HCT116 (cell line): ENCODE measurements around the gene ACOT11. TPM values are rescaled to one million over a fixed set of nuclear protein-coding genes. Genes with fewer than 3 reads are reported as not detected.

Source experiments
- ATAC-seq: fragments of 200-7000 bp; cut with Tn5 transposase; 2 replicates; pipeline ENCODE4 v1.9.1; 2020; ENCODE audit warnings: mild to moderate bottlenecking, moderate library complexity
- BruUV-seq: library from RNA; stranded (reverse); fragments of 400-500 nt; replicated peaks from 2 replicates; lab custom pipeline; 2021; lab: Mats Ljungman, UMichigan
- CTCF ChIA-PET: fragments of 300-600 bp; sonication (Branson Sonifier 250); formaldehyde crosslinking; loops from one replicate; lab custom pipeline; 2021; ENCODE audit warnings: antibody characterized with exemption; lab: Charles Lee
- POLR2A ChIA-PET: fragments of 300-600, 350-600 bp; sonication (Branson Sonifier 250); formaldehyde crosslinking; loops from one replicate; lab custom pipeline; 2021; ENCODE audit warnings: antibody characterized with exemption; lab: Charles Lee
- RAD21 ChIA-PET, 2 experiments: fragments of 300-600 bp; sonication (Branson Sonifier 250); formaldehyde crosslinking; loops; one replicate each; lab custom pipeline; 2023; ENCODE audit warnings: low total read pairs in 2 of 2; ENCODE audit not compliant: uncharacterized antibody in 2 of 2, unreplicated experiment in 2 of 2, low non-redundant PET in 1 of 2; lab: Charles Lee
- DNase-seq: peaks from one replicate; pipeline ENCODE4 v3.0.0-alpha.2; 2010; ENCODE audit warnings: low read depth, low spot score
- H2AFZ ChIP-seq: fragments of 200-600 bp; shearing (Covaris generic), sonication (generic); 2 replicates; pipeline ENCODE4 v1.6.1; 2017; ENCODE audit warnings: low read depth, mixed run types, mixed read lengths, antibody characterized with exemption, low read length; ENCODE audit not compliant: poor library complexity, severe bottlenecking
- H3K27ac ChIP-seq: 2 replicates; pipeline ENCODE4 v1.5.1; 2012; ENCODE audit warnings: low read depth, low read length
- H3K27me3 ChIP-seq: fragments of 200-600 bp; sonication (generic); 2 replicates; pipeline ENCODE4 v1.6.1; 2016; ENCODE audit warnings: mixed run types, low read length, mixed read lengths; ENCODE audit not compliant: insufficient read depth
- H3K36me3 ChIP-seq, 2 experiments: fragments of 200-500 bp in 1 of 2; fragments of 200-600 bp in 1 of 2; sonication (Bioruptor generic) in 1 of 2; sonication (generic) in 1 of 2; 2 replicates each; pipeline versions ENCODE4 v1.5.1 to v1.6.1; 2014 to 2016; ENCODE audit warnings: low read length in 2 of 2, inconsistent platforms in 1 of 2, mixed read lengths in 1 of 2, mixed run types in 1 of 2; ENCODE audit not compliant: insufficient read depth in 2 of 2, control insufficient read depth in 1 of 2
- H3K4me1 ChIP-seq, 2 experiments: fragments of 200-600 bp in 1 of 2; sonication (generic) in 1 of 2; 2 replicates each; pipeline versions ENCODE4 v1.5.1 to v1.6.1; 2012 to 2017; ENCODE audit warnings: low read length in 2 of 2, inconsistent platforms in 1 of 2, mild to moderate bottlenecking in 1 of 2, mixed read lengths in 1 of 2, mixed run types in 1 of 2, moderate library complexity in 1 of 2; ENCODE audit not compliant: insufficient read depth in 2 of 2, control insufficient read depth in 1 of 2
- H3K4me2 ChIP-seq: fragments of 200-600 bp; sonication (generic); 2 replicates; pipeline ENCODE4 v1.6.1; 2017; ENCODE audit warnings: mixed run types, low read length, mixed read lengths
- H3K4me3 ChIP-seq, 2 experiments: fragments of 200-600 bp in 1 of 2; sonication (generic) in 1 of 2; replicated peaks in 1 of 2; 2 replicates each; pipeline ENCODE4 v1.5.1; 2011 to 2016; ENCODE audit warnings: low read length in 2 of 2, control low read depth in 1 of 2, low read depth in 1 of 2, mild to moderate bottlenecking in 1 of 2, mixed read lengths in 1 of 2, mixed run types in 1 of 2
- H3K79me2 ChIP-seq: fragments of 200-600 bp; sonication (generic); 2 replicates; pipeline ENCODE4 v1.6.1; 2017; ENCODE audit warnings: mild to moderate bottlenecking, mixed run types, low read length, moderate library complexity, mixed read lengths; ENCODE audit not compliant: insufficient read depth
- H3K9ac ChIP-seq: fragments of 200-600 bp; sonication (generic); 2 replicates; pipeline ENCODE4 v1.6.1; 2016; ENCODE audit warnings: low read length, mixed read lengths
- H3K9me2 ChIP-seq: fragments of 200-600 bp; sonication (generic), shearing (Covaris generic); 2 replicates; pipeline ENCODE4 v1.6.1; 2017; ENCODE audit warnings: mixed run types, mild to moderate bottlenecking, moderate library complexity; ENCODE audit not compliant: insufficient read depth
- H3K9me3 ChIP-seq, 2 experiments: fragments of 200-500 bp in 1 of 2; fragments of 200-600 bp in 1 of 2; sonication (Bioruptor generic) in 1 of 2; sonication (generic) in 1 of 2; 2 replicates each; pipeline ENCODE4 v1.6.1; 2014 to 2017; ENCODE audit warnings: low read length in 2 of 2, mixed read lengths in 2 of 2, inconsistent platforms in 1 of 2, low read depth in 1 of 2, mild to moderate bottlenecking in 1 of 2, mixed run types in 1 of 2, moderate library complexity in 1 of 2; ENCODE audit not compliant: control insufficient read depth in 1 of 2, insufficient read depth in 1 of 2
- H4K20me1 ChIP-seq: fragments of 200-600 bp; sonication (generic), shearing (Covaris generic); 2 replicates; pipeline ENCODE4 v1.6.1; 2017; ENCODE audit warnings: mixed run types, mild to moderate bottlenecking, moderate library complexity; ENCODE audit not compliant: insufficient read depth
- CBX3 ChIP-seq: IDR thresholded peaks from 2 replicates; pipeline ENCODE4 v1.6.1; 2012; ENCODE audit warnings: low read depth
- CEBPB ChIP-seq: IDR thresholded peaks from 2 replicates; pipeline ENCODE4 v1.6.1; 2012; ENCODE audit warnings: low read depth
- EGR1 ChIP-seq: IDR thresholded peaks from 2 replicates; pipeline ENCODE4 v1.6.1; 2012; ENCODE audit warnings: low read depth
- EZH2phosphoT487 ChIP-seq: fragments of 200-600 bp; IDR thresholded peaks from 2 replicates; pipeline ENCODE4 v1.6.1; 2018; ENCODE audit warnings: antibody characterized with exemption, borderline replicate concordance
- POLR2AphosphoS5 ChIP-seq: IDR thresholded peaks from 2 replicates; pipeline ENCODE4 v1.6.1; 2011; ENCODE audit warnings: mild to moderate bottlenecking, low read depth, low read length, moderate library complexity
- RAD21 ChIP-seq: IDR thresholded peaks from 2 replicates; pipeline ENCODE4 v1.6.1; 2012; ENCODE audit warnings: low read depth, mild to moderate bottlenecking
- SIN3A ChIP-seq: IDR thresholded peaks from 2 replicates; pipeline ENCODE4 v1.6.1; 2012; ENCODE audit warnings: low read depth
- SRF ChIP-seq: IDR thresholded peaks from 2 replicates; pipeline ENCODE4 v1.6.1; 2012; ENCODE audit warnings: low read depth
- TCF7L2 ChIP-seq: IDR thresholded peaks from 2 replicates; pipeline ENCODE4 v1.7.0; 2011; ENCODE audit warnings: borderline replicate concordance, inconsistent platforms; ENCODE audit not compliant: insufficient read depth, insufficient read length; ENCODE audit errors: extremely low read depth
- ZFX ChIP-seq: fragments of 450-650 bp; IDR thresholded peaks from 2 replicates; pipeline ENCODE4 v1.6.1; 2017
- intact Hi-C: fragments of 100-400 bp; cut with micrococcal nuclease; formaldehyde crosslinking; loops from 2 replicates; pipeline ENCODE4 v1.10.0; 2022
- total RNA-seq: library from RNA; stranded (reverse); gene quantifications from one replicate; pipeline ENCODE4 v1.2.1, GENCODE V29; 2021; ENCODE audit not compliant: unreplicated experiment
- TF ChIP-seq, protein P1 (sequence below): IDR thresholded peaks from 2 replicates; pipeline ENCODE4 v1.6.1; 2012
- TF ChIP-seq, protein P2 (sequence below): IDR thresholded peaks from 2 replicates; pipeline ENCODE4 v1.6.1; 2011; ENCODE audit warnings: mild to moderate bottlenecking, low read length, moderate library complexity; ENCODE audit not compliant: insufficient replicate concordance; ENCODE audit errors: extremely low read depth

The ACOT11 gene
- total RNA-seq, 1 experiment from 2014 or later: 31.1 TPM

- TF ChIP-seq, protein P1, sequence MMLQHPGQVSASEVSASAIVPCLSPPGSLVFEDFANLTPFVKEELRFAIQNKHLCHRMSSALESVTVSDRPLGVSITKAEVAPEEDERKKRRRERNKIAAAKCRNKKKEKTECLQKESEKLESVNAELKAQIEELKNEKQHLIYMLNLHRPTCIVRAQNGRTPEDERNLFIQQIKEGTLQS: no peak
- TF ChIP-seq, protein P2, sequence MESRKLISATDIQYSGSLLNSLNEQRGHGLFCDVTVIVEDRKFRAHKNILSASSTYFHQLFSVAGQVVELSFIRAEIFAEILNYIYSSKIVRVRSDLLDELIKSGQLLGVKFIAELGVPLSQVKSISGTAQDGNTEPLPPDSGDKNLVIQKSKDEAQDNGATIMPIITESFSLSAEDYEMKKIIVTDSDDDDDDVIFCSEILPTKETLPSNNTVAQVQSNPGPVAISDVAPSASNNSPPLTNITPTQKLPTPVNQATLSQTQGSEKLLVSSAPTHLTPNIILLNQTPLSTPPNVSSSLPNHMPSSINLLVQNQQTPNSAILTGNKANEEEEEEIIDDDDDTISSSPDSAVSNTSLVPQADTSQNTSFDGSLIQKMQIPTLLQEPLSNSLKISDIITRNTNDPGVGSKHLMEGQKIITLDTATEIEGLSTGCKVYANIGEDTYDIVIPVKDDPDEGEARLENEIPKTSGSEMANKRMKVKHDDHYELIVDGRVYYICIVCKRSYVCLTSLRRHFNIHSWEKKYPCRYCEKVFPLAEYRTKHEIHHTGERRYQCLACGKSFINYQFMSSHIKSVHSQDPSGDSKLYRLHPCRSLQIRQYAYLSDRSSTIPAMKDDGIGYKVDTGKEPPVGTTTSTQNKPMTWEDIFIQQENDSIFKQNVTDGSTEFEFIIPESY: no peak
- no peak for TF ChIP-seq SIN3A
Measured at GRCh38 chr1:54623216-54624007, 75.4 kb downstream of the ACOT11 start, which contains the start of gene FAM151A (continued).

DNA sequence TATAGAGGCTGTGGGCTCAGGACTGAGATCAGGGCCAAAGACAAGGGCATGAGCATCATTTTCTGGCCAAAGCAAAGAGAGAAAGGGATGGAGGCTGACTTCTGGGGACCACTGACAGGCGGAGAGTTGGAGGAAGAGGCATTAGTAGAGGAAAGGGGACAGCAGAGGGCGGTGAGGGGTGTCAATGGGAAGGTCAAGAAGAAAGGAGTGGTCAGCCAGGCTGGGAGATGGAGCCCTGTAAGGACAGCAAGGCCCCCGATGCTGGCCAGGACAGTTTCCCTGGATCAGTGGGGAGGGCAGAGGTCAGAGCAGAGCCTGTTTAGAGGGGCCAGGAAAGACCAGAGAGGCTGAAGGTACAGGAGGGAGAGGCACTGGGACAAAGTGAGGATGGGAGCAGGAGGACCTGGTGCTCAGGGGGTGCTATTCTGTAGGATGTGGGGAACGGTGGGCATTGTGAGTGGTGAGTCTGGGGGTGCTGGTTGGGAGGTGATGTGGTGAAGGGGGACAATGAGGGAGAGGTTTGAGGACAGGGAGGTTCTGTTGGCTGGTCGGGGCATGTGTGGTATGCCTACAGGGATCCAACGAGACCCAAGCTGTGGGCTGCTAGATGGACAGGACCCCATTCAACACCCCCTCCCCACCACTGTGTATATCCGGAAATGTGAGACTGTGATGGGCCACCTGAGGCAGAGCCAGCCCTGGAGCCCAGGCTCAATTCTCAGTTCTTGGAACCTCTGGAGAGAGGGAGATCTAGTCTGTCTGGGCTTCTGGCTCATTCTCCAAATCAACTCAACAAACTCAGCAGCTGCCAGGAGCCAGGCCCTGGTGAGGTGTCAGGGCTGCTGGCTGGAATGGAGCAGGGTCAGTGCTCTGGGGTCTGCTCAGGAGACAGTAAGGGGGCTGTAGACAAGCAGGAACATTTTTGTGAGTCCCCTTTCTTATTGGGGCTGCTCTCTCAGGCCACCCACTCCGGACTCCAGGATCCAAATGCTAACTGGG is 76.7 kb downstream of the ACOT11 start:
- no peaks in the 10 kb centered on the region for H3K79me2 ChIP-seq
- H3K27ac ChIP-seq: no peak overlapping the region
- TF ChIP-seq TCF7L2 (no peak), RAD21 (no peak), EZH2phosphoT487 (no peak), CBX3 (no peak), EGR1 (no peak), ZFX (no peak), SRF (no peak), CEBPB (no peak), POLR2AphosphoS5 (no peak)
- TF ChIP-seq, protein P2: no peak
- TF ChIP-seq, protein P1: no peak
- no peak overlapping the region for H3K9ac ChIP-seq
- H3K27me3 ChIP-seq: no peaks in the 10 kb centered on the region
- no peaks in the 10 kb centered on the region for H3K9me3 ChIP-seq
- H2AFZ ChIP-seq: no peak overlapping the region
- H3K4me1 ChIP-seq: no peaks in the 10 kb centered on the region
- no peaks in the 10 kb centered on the region for H3K36me3 ChIP-seq
- BruUV-seq: no TSS peak
- ATAC-seq (no peak), DNase-seq (no peak)
- ChIA-PET CTCF (no interaction called here), RAD21 (no interaction called here), POLR2A (no interaction called here)
- H4K20me1 ChIP-seq: no peaks in the 10 kb centered on the region
- H3K9me2 ChIP-seq: no peaks in the 10 kb centered on the region
- intact Hi-C loops: no loop called here
- H3K4me2 ChIP-seq: no peak overlapping the region
- no peak overlapping the region for H3K4me3 ChIP-seq
